HG03460 (cell line): Measurements from ENCODE around the gene USH2A.

ENCODE experiments used
- ATAC-seq: cut with Tn5 transposase; IDR thresholded peaks from one replicate; pipeline ENCODE4 v1.9.1; 2021; ENCODE audit not compliant: unreplicated experiment

USH2A gene

DNA sequence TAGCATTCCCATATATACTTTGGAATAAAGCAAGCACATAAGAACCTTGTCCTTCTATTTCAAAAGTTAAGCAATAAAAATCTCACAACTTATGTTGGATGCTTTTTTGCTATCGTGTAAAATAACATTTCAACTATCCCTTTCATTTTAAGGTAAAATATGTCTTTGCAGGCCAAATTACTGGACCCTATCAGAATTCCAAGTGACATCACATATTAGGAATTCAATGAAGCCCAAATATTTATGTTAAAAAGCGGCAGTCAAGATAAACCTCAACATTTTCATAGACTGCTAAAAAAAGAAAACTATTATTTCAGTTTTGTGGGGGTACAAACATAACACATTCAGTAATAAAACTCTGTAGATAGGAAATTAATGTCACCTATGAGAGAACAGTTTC, 604.1 kb downstream of the USH2A start:
- ATAC-seq = no peak

GRCh38 chr1:215807911-215808436, 615.3 kb downstream of the USH2A start:
- no peak for ATAC-seq

DNA sequence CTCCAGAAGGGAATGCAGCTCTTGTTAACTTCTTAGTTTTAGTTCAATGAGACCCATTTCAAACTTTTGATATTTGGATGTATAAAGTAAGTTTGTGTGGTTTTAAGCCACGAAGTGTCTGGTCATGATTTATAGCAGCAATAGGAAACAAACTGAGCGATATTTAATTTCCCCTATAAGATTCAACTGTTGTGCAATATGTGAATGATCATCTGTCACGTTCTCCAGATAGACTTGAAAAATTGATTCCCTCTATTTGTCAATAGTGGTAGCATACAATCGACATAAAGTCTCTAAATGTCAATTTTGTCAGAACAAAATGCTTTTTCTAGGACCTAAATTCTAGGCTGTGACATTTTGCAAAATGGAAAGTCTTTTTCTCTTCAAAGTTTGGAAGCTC, 616.0 kb downstream of the USH2A start:
- ATAC-seq = no peak

GRCh38 chr1:215797859-215798258, 625.4 kb downstream of the USH2A start:
- no peak for ATAC-seq

- no peak for ATAC-seq
These were observed 629.1 kb downstream of the USH2A start for GRCh38 chr1:215794156-215794555.

DNA sequence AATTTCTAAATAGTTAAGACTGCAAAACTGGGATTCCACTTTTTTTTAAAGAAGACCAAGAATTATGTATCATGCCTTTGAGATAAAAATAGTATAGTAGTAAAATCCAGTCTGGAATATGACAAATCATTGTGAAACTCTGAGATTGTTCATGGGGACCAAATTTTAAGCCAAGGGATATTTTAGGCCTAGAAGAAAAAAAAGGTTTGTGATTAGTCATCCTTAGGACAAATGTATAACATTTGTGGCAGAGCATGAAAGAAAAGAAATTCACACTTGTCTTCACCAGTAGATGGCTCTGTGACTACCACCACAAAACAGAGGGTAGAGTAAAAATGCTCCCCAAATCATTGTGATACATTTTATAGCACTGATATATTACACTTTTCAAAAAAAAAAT, 630.1 kb downstream of the USH2A start:
- no peak for ATAC-seq

DNA sequence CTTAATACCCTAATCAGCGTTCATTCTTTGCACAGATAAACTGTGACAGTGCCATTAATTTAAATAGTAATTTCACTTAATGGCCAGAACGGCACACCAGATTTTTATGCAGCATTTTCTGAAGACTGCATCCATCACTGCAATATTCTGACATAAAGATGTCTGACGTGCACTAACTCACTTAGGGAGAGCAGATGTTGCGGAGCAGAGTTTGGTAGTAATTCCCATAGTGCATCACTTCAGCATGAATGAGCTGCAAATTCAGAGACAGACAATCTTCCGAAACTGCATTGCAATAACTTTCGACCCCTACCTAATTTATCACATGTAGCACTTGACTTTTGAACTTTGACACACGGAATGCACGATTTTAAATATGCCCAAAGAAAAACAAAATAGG, 630.8 kb downstream of the USH2A start:
- no peak for ATAC-seq

DNA sequence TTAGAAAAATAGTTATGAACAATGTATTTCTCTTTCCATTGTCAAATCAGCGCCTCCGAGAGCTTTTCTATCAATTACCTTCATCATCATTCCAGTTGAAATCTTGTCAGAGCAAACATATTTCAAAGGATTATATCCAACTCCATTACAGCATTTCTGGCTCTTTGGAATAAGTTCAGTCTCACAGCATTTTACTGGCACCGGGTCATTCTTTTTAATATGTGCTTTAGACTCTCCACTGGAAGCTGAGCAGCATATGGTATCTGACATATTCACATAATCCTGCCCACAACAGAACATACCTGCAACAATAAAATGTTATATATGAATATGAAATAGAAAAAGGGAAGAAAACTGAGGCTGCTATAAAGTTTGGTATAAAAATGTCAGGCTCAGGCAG, 633.3 kb downstream of the USH2A start:
- ATAC-seq = no peak

DNA sequence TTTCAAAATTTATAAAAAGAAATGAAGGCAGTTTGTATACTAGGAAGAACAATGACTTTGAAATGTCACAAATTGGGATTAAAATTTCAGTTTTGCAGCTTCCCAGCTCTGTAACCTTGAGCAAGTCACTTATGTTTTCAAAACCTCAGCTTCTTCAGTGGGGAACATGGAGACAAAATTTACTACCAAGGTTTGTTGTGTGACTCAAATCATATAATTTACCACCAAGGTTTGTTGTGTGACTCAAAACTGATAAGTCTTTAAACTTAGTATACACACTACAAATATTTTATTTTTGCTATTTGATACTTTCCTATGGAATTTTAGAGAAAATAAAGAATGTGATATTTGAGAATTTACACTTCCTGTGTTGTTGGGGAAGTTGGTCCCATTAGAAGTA, 636.3 kb downstream of the USH2A start:
- ATAC-seq = no peak

DNA sequence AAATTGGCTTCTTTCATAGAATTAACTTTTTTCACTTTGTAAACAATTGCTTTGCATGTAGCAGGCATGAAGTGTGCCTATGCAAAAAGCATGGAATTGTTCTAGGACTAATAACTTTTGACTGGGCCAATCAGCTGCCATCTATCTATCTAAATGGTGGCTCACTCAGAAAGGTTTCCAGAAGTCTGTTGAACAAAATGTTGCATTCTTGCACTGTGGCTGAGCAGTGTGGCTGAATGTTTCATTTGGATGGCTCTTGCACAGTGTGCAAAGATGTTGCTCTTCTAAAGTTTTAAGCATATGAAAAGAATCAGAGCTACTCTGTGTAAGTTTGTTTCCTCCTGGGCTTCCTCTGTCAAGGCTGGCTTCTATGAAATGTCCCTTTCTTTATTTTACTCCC, 642.6 kb downstream of the USH2A start:
- no peak for ATAC-seq

DNA sequence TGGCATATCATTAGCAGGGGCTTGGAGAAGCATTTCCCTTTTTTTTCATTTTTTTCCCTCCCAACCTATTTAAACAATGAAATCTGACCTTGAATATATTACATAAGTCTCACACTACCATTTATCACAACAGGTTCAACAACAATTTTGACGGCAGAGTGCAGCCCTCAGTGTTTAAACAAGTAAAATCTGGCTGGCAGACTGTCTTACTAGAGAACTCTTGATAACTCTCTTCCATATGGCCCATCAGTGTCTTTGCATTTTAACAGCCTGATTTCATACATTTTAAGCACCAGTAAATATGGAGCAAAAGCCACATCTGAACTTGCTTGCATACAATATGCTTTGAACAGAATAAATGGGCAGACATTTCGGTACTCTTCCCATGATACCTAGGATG, 643.1 kb downstream of the USH2A start:
- ATAC-seq = no peak

GRCh38 chr1:215779729-215780128, 643.5 kb downstream of the USH2A start:
- no peak for ATAC-seq

DNA sequence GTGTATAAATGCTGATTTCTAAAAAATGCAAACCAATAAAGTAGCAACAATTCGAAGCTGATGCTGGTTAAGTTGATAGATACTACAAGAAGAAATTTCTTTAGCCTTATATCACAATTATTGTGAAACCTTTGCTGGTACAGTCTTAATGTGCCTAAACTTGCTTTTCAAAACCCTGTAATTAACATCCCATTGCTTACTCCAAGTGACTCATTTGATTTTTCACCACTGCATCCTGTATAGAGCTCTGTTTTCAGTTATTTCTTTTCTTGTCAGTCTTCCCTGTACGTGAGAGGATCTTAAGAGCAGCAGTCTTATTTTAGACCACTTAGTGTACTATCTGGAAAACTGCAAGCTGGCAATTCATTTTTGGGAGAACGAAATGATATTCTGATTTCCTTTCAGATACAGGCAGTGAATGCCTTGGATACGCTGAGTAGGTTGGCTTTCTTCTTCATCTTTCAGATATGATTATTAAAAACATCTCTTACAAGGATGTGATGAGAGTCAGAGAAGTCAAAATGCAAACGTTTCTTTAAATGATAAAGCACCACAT, 645.8 kb downstream of the USH2A start:
- ATAC-seq = no peak

DNA sequence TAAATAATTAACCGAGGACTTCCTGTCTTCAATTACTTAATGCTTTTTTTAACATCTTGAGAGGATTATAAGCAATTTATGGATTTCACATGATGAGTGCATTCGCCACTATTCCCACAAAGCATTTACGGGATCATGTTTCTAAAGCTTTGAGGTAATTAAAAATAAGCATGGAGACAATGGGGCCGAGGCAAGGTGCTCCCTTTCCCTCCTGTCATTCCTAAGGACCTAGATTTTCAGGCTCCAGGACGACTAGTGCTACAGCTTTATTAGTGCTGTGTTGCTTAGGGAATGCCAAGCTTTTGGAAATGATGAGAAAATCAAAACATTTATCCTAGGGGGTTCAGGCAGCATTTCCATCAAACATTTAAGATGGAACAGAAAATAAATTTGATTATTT, 646.9 kb downstream of the USH2A start:
- no peak for ATAC-seq

- ATAC-seq = no peak
These were observed 651.1 kb downstream of the USH2A start for GRCh38 chr1:215772151-215772550.

- ATAC-seq = no peak
These were observed 654.9 kb downstream of the USH2A start for GRCh38 chr1:215768303-215768702.

DNA sequence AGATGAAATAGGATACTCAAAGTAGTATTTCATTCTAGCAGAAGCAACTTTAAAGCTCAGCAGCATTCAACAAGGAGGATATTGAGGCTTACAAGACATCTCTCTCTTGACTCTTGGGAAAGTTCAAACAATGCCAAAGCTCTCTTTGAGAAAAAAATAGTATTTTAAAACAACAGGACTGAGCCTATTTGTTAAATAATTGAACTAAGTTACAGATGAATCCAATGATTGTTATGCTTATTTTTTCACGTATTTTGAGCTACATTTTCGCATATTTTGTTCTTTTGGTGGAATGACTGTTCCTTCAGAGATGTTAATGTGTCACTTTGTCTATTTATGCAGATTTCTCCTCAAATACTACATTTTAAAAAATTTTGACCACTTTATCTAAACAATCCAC, 655.5 kb downstream of the USH2A start:
- no peak for ATAC-seq

GRCh38 chr1:215766521-215766920, 656.7 kb downstream of the USH2A start:
- ATAC-seq = no peak

DNA sequence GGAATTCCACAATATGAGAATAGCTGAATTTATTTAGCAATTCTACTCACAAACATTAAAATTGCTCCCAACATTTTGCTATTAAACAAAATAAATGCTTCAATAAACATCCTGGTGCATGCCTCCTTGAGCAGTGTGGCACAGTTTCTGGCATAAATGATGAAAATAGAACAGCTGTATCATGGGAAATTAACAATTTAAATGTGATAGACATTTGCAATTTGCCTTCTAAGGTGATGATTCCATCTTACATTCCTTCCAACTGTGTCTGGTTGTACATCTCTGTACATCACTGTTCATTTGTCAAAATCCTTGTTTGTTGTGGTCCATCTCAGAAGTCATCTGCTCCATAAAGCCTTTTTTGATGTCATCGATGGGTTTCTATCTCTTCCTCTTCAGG, 657.4 kb downstream of the USH2A start:
- ATAC-seq = no peak

DNA sequence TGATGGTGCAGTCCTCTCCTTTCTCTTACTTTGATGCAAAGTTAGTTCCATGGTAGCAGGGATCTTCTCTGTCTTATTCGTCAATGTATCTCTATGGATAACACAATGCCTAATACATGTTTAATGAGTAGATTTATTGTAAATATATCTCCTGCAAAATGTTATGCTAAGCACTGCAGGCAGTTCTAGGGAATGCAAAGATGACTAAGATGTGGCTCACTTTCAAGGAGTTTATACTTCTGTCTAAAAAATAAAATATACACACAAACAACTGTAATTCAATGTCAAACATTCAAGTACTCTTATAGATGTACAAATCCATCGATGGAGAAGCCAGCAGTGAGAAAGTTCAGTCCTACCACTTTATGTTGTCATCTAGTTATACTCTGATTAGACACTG, 661.8 kb downstream of the USH2A start:
- no peak for ATAC-seq

- no peak for ATAC-seq
These were observed 669.1 kb downstream of the USH2A start for GRCh38 chr1:215754112-215754511.

DNA sequence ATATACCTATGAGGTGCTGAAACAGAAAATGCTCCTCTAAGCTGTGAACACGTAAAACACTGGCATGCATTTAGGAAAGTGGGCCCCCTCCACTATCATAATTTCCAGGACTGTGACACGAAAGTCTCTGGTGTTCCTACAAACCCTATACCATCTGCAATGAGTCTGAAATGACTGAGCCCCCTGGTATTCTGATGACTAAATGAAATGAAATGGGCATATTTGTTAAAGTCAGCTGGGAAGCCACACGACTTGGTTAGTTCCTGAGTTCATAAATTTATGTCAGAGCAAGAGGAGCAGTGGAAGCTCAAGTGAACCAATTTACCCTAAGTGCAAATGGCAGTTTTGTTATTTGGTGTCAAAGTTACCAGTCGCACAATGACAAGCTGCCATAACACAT, 673.8 kb downstream of the USH2A start:
- no peak for ATAC-seq

DNA sequence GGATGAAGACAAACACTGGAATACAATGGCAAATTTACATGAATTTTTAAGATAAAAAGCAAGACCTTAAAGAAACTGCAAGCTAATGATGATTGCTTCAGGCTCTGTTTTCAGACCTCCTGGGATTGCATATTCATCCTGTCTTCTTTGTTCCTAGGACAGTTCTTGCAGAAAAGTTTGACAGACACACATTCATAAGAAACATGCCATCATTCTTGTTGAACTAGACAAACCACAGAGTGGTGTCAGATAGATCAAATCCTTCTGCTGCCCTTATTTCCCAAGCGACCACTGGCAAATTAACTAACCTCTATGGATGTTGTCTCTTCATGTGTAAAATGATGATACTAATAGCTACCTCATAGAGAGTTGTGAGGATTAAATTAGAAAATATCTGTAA, 674.8 kb downstream of the USH2A start:
- ATAC-seq = no peak

DNA sequence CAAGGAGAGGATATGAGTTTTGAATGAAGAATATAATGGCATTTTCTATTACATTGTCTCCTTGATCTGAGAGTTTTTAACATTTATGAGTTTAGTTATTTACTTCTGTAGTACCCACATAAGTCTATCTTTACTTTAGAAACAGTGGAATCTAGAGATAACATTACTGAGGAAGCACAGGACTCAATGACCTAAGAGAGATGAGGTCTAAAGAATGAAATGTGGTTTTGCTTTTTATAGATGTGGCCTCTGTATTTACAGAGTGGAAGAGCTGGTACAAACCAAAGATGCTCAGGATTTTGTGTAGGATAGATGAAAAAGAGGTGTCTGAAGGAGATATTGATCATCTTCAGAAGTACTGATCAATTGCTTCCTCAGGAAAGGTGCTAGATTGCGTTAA, 678.8 kb downstream of the USH2A start:
- no peak for ATAC-seq
